ENCODE results near the gene COX7B2.

COX7B2 gene

GRCh38 chr4:46952451-46952850, 43.4 kb upstream of the COX7B2 start:
- H3K79me2 ChIP-seq = no peaks in the 10 kb centered on the region

GRCh38 chr4:46950826-46951225, 41.8 kb upstream of the COX7B2 start:
- Histone ChIP-seq H3K9ac (no peak overlapping the region), H3K27me3 (ENCODE audit: control insufficient read depth, insufficient read depth, low read length) (no peaks in the 10 kb centered on the region), H3K4me1 (no peaks in the 10 kb centered on the region), H3K27ac (no peak overlapping the region), H3K9me3 (ENCODE audit: control insufficient read depth, low read length) (no peaks in the 10 kb centered on the region), H2AFZ (no peak overlapping the region), H3K4me2 (ENCODE audit: low read length) (no peak overlapping the region), H3K4me3 (ENCODE audit: low read depth, low read length) (no peak overlapping the region), H3K36me3 (ENCODE audit: control insufficient read depth, insufficient read depth, low read length) (no peaks in the 10 kb centered on the region), H3K79me2 (no peaks in the 10 kb centered on the region)
- TF ChIP-seq CTCF (IDR thresholded peaks at IDR 0.05) = no peak

More at GRCh38 chr4:46952451-46952850, 43.4 kb upstream of the COX7B2 start:
- H3K4me3 ChIP-seq (ENCODE audit: low read depth, low read length) = no peak overlapping the region
- H3K27ac ChIP-seq = no peak overlapping the region
- no peak overlapping the region for H3K4me2 ChIP-seq (ENCODE audit: low read length)
- no peaks in the 10 kb centered on the region for H3K36me3 ChIP-seq (ENCODE audit: control insufficient read depth, insufficient read depth, low read length)
- H3K4me1 ChIP-seq = no peaks in the 10 kb centered on the region
- H3K9ac ChIP-seq = no peak overlapping the region
- no peaks in the 10 kb centered on the region for H3K9me3 ChIP-seq (ENCODE audit: control insufficient read depth, low read length)
- TF ChIP-seq CTCF (IDR thresholded peaks at IDR 0.05) = no peak
- H3K27me3 ChIP-seq (ENCODE audit: control insufficient read depth, insufficient read depth, low read length) = no peaks in the 10 kb centered on the region
- H2AFZ ChIP-seq = no peak overlapping the region

GRCh38 chr4:46949822-46950221, 40.8 kb upstream of the COX7B2 start:
- Histone ChIP-seq H3K9me3 (ENCODE audit: control insufficient read depth, low read length) (no peaks in the 10 kb centered on the region), H3K9ac (no peak overlapping the region), H3K4me3 (ENCODE audit: low read depth, low read length) (no peak overlapping the region), H3K4me1 (no peaks in the 10 kb centered on the region), H3K27me3 (ENCODE audit: control insufficient read depth, insufficient read depth, low read length) (no peaks in the 10 kb centered on the region), H3K79me2 (no peaks in the 10 kb centered on the region), H3K4me2 (ENCODE audit: low read length) (no peak overlapping the region), H3K27ac (no peak overlapping the region), H3K36me3 (ENCODE audit: control insufficient read depth, insufficient read depth, low read length) (no peaks in the 10 kb centered on the region), H2AFZ (no peak overlapping the region)
- no peak for TF ChIP-seq CTCF (IDR thresholded peaks at IDR 0.05)

GRCh38 chr4:46947541-46947940, 38.5 kb upstream of the COX7B2 start:
- Histone ChIP-seq H3K27me3 (ENCODE audit: control insufficient read depth, insufficient read depth, low read length) (no peaks in the 10 kb centered on the region), H3K27ac (no peak overlapping the region), H2AFZ (no peak overlapping the region), H3K4me2 (ENCODE audit: low read length) (no peak overlapping the region), H3K9ac (no peak overlapping the region), H3K4me1 (no peaks in the 10 kb centered on the region), H3K4me3 (ENCODE audit: low read depth, low read length) (no peak overlapping the region), H3K9me3 (ENCODE audit: control insufficient read depth, low read length) (no peaks in the 10 kb centered on the region), H3K36me3 (ENCODE audit: control insufficient read depth, insufficient read depth, low read length) (no peaks in the 10 kb centered on the region), H3K79me2 (no peaks in the 10 kb centered on the region)
- TF ChIP-seq CTCF (IDR thresholded peaks at IDR 0.05) = no peak

GRCh38 chr4:46946919-46947536, 38.0 kb upstream of the COX7B2 start:
- Histone ChIP-seq H3K27ac (no peak overlapping the region), H3K27me3 (ENCODE audit: control insufficient read depth, insufficient read depth, low read length) (no peaks in the 10 kb centered on the region), H3K9me3 (ENCODE audit: control insufficient read depth, low read length) (no peaks in the 10 kb centered on the region), H3K9ac (no peak overlapping the region), H2AFZ (no peak overlapping the region), H3K4me1 (no peaks in the 10 kb centered on the region), H3K4me3 (ENCODE audit: low read depth, low read length) (no peak overlapping the region), H3K4me2 (ENCODE audit: low read length) (no peak overlapping the region), H3K79me2 (no peaks in the 10 kb centered on the region), H3K36me3 (ENCODE audit: control insufficient read depth, insufficient read depth, low read length) (no peaks in the 10 kb centered on the region)
- no peak for TF ChIP-seq CTCF (IDR thresholded peaks at IDR 0.05)

Data from parathyroid adenoma (tissue), 2 donors.